ENCODE results near the gene S1PR2. TPM values are rescaled to one million over a fixed set of nuclear protein-coding genes. Genes with fewer than 3 reads are reported as not detected.

The S1PR2 gene
- total RNA-seq, 2 experiments from 2014 or later: 14.6 to 17.2 TPM

GRCh38 chr19:10183926-10184325, 47.2 kb downstream of the S1PR2 start:
- CTCF ChIA-PET: no interaction called here
- H3K4me3 Mint-ChIP-seq: no peak overlapping the region
- Histone ChIP-seq H3K4me1 (ENCODE audit: insufficient read depth, low read length) (peaks cover 21% of the 10 kb centered on the region), H3K36me3 (ENCODE audit: insufficient read depth, low read length) (peaks cover 68% of the 10 kb centered on the region), H3K4me3 (ENCODE audit: low read length) (no peak overlapping the region), H3K27ac (ENCODE audit: low read depth in 1 of 2, low read length in 2 of 2) (no peak overlapping the region), H3K27me3 (ENCODE audit: control insufficient read depth in 1 of 2, insufficient read depth in 2 of 2, low read length in 2 of 2) (no peaks in the 10 kb centered on the region), H3K9me3 (ENCODE audit: control insufficient read depth in 1 of 2, insufficient read depth in 1 of 2, low read length in 2 of 2) (no peaks in the 10 kb centered on the region)
- TF ChIP-seq CTCF (IDR thresholded peaks at IDR 0.05): no peak
- peaks cover 70% of the 10 kb centered on the region for H3K36me3 Mint-ChIP-seq (ENCODE audit: low read depth)
- H3K27me3 Mint-ChIP-seq: no peaks in the 10 kb centered on the region
- POLR2A ChIA-PET: interaction anchor here (0.8 kb wide), 1 partner anchor 175 kb away, joined by 3 read pairs; no protein-coding TSS in a partner anchor
- H3K9me3 Mint-ChIP-seq: no peaks in the 10 kb centered on the region
- DNase-seq (no peak), ATAC-seq (ENCODE audit: poor library complexity) (no peak)
- peaks cover 22% of the 10 kb centered on the region for H3K4me1 Mint-ChIP-seq (ENCODE audit: low read depth)
- intact Hi-C loops (cut with DNase I, micrococcal nuclease): no loop called here
- H3K27ac Mint-ChIP-seq: peak overlapping the region; percentile 66

- TF ChIP-seq CTCF (IDR thresholded peaks at IDR 0.05): no peak
- H3K4me3 ChIP-seq (ENCODE audit: low read length): no peak overlapping the region
- no peaks in the 10 kb centered on the region for H3K27me3 ChIP-seq (ENCODE audit: control insufficient read depth in 1 of 2, insufficient read depth in 2 of 2, low read length in 2 of 2)
- Mint-ChIP-seq H3K27me3 (no peaks in the 10 kb centered on the region), H3K27ac (no peak overlapping the region), H3K4me3 (no peak overlapping the region), H3K4me1 (ENCODE audit: low read depth) (peaks cover 18% of the 10 kb centered on the region), H3K36me3 (ENCODE audit: low read depth) (peaks cover 64% of the 10 kb centered on the region), H3K9me3 (no peaks in the 10 kb centered on the region)
- H3K27ac ChIP-seq (ENCODE audit: low read depth in 1 of 2, low read length in 2 of 2): no peak overlapping the region
- ATAC-seq (ENCODE audit: poor library complexity) (no peak), DNase-seq (no peak)
- ChIA-PET CTCF (interaction anchor here (0.6 kb wide), 1 partner anchor 1114 kb away, joined by 3 read pairs; no protein-coding TSS in a partner anchor), POLR2A (no interaction called here)
- H3K36me3 ChIP-seq (ENCODE audit: insufficient read depth, low read length): peaks cover 72% of the 10 kb centered on the region
- intact Hi-C loops (cut with DNase I, micrococcal nuclease): no loop called here
- no peaks in the 10 kb centered on the region for H3K9me3 ChIP-seq (ENCODE audit: control insufficient read depth in 1 of 2, insufficient read depth in 1 of 2, low read length in 2 of 2)
- peaks cover 14% of the 10 kb centered on the region for H3K4me1 ChIP-seq (ENCODE audit: insufficient read depth, low read length)
Observed at GRCh38 chr19:10182847-10183246, 48.3 kb downstream of the S1PR2 start.

GRCh38 chr19:10182076-10182475, 49.1 kb downstream of the S1PR2 start:
- peaks cover 7% of the 10 kb centered on the region for H3K4me1 ChIP-seq (ENCODE audit: insufficient read depth, low read length)
- no peak overlapping the region for H3K4me3 Mint-ChIP-seq
- H3K4me3 ChIP-seq (ENCODE audit: low read length): no peak overlapping the region
- H3K36me3 ChIP-seq (ENCODE audit: insufficient read depth, low read length): peaks cover 71% of the 10 kb centered on the region
- peaks cover 11% of the 10 kb centered on the region for H3K4me1 Mint-ChIP-seq (ENCODE audit: low read depth)
- CTCF ChIA-PET: no interaction called here
- no peak overlapping the region for H3K27ac ChIP-seq (ENCODE audit: low read depth in 1 of 2, low read length in 2 of 2)
- H3K9me3 Mint-ChIP-seq: no peaks in the 10 kb centered on the region
- TF ChIP-seq CTCF (IDR thresholded peaks at IDR 0.05): no peak
- ATAC-seq (ENCODE audit: poor library complexity) (no peak), DNase-seq (no peak)
- no peaks in the 10 kb centered on the region for H3K27me3 ChIP-seq (ENCODE audit: control insufficient read depth in 1 of 2, insufficient read depth in 2 of 2, low read length in 2 of 2)
- no peaks in the 10 kb centered on the region for H3K27me3 Mint-ChIP-seq
- no peak overlapping the region for H3K27ac Mint-ChIP-seq
- peaks cover 63% of the 10 kb centered on the region for H3K36me3 Mint-ChIP-seq (ENCODE audit: low read depth)
- no peaks in the 10 kb centered on the region for H3K9me3 ChIP-seq (ENCODE audit: control insufficient read depth in 1 of 2, insufficient read depth in 1 of 2, low read length in 2 of 2)
- intact Hi-C loops (cut with DNase I, micrococcal nuclease): no loop called here
- POLR2A ChIA-PET: interaction anchor here (0.8 kb wide), 1 partner anchor 86 kb away, joined by 3 read pairs; no protein-coding TSS in a partner anchor

Measured in CD4-positive, alpha-beta T cell (primary cell).